Activated CD8-positive, alpha-beta T cell treated with anti-CD3 and anti-CD28 coated beads, Interleukin-2, amount 10 ng/mL, durations not matched to agents 7 days and 5 days (primary cell): ENCODE measurements around the gene NTPCR. TPM values are rescaled to one million over a fixed set of nuclear protein-coding genes. Genes with fewer than 3 reads are reported as not detected.

Experiments
- ATAC-seq: fragments of 150-1000 bp; cut with Tn5 transposase; one replicate; pipeline ENCODE4 v1.10.0; 2021; ENCODE audit warnings: moderate library complexity
- CTCF ChIA-PET: fragments of 350-600 bp; sonication (Branson Sonifier 250); formaldehyde crosslinking; loops from one replicate; lab custom pipeline; 2021; ENCODE audit warnings: antibody characterized with exemption; lab: Charles Lee
- POLR2A ChIA-PET: fragments of 350-600 bp; sonication (Branson Sonifier 250); formaldehyde crosslinking; loops from one replicate; lab custom pipeline; 2021; ENCODE audit warnings: antibody characterized with exemption; lab: Charles Lee
- DNase-seq: peaks from one replicate; pipeline ENCODE4 v3.0.0-alpha.2; 2020
- H3K27ac Mint-ChIP-seq: one replicate; pipeline ENCODE4 v1.8.0; 2021; ENCODE audit warnings: mild to moderate bottlenecking, mixed read lengths
- H3K27me3 Mint-ChIP-seq: one replicate; pipeline ENCODE4 v1.8.0; 2021; ENCODE audit warnings: low read depth, mixed read lengths
- H3K36me3 Mint-ChIP-seq: one replicate; pipeline ENCODE4 v1.8.0; 2021; ENCODE audit warnings: low read depth, mixed read lengths
- H3K4me1 Mint-ChIP-seq: one replicate; pipeline ENCODE4 v1.8.0; 2021; ENCODE audit warnings: low read depth, mixed read lengths
- H3K4me3 Mint-ChIP-seq: one replicate; pipeline ENCODE4 v1.8.0; 2021; ENCODE audit warnings: mild to moderate bottlenecking, mixed read lengths
- H3K9me3 Mint-ChIP-seq: one replicate; pipeline ENCODE4 v1.8.0; 2022; ENCODE audit warnings: mixed read lengths; ENCODE audit not compliant: insufficient read depth
- total RNA-seq, 2 experiments: library from RNA; stranded (reverse); gene quantifications; one replicate each; pipeline ENCODE4 v1.2.3, GENCODE V29; 2021

The NTPCR gene
- total RNA-seq, 2 experiments from 2014 or later = 21.0 to 23.5 TPM

DNA sequence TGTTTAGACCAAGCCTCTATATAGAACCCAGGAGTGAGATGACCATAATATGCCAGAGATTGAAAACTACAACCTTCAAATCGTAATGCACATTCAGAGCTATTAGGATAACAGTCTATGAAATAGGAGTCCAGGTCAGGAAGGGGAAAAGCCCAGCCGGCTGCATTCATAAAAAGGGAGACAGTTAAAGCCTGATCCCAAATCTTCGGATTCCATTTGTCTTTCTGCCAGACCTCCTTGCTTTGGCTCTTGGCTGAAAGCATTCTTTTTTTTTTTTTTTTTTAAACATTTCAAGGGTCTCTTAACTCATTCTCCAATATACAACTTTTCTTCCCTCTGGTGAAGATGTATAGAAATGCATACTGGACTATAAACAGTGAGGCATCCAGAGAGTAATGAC, 81.1 kb downstream of the NTPCR start:
- Mint-ChIP-seq H3K4me3 (no peak overlapping the region), H3K27me3 (no peaks in the 10 kb centered on the region), H3K36me3 (no peaks in the 10 kb centered on the region), H3K4me1 (no peaks in the 10 kb centered on the region), H3K9me3 (peaks cover 6% of the 10 kb centered on the region), H3K27ac (no peak overlapping the region)
- ATAC-seq = no peak
- DNase-seq = no peak
- CTCF ChIA-PET = no interaction called here
- POLR2A ChIA-PET = no interaction called here

- H3K4me1 Mint-ChIP-seq = no peaks in the 10 kb centered on the region
- POLR2A ChIA-PET = no interaction called here
Observed at GRCh38 chr1:233032916-233033315, 82.5 kb downstream of the NTPCR start.

DNA sequence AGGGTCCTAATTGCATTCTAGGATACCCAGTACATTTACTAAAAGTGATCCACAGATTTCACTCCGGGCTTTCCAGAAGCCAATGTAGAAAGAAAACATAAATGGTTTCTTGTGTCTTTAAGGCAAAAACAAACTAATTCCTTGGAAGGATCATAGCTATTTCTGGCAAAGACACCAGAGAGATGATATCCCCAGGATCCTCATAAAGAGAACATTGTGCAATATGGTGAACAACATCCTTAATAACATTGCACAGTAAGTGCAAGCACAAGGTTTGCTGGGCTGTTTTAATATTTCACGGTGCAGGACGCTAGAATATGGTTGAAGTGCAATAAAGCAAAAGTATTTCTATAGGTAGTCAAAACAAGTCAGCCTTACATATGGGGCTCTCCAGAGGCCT, 83.0 kb downstream of the NTPCR start:
- DNase-seq = no peak
- H3K9me3 Mint-ChIP-seq = peaks cover 6% of the 10 kb centered on the region
- no peak for ATAC-seq
- ChIA-PET POLR2A (no interaction called here), CTCF (no interaction called here)
- H3K4me1 Mint-ChIP-seq = no peaks in the 10 kb centered on the region
- H3K4me3 Mint-ChIP-seq = no peak overlapping the region
- H3K27me3 Mint-ChIP-seq = no peaks in the 10 kb centered on the region
- H3K27ac Mint-ChIP-seq = no peak overlapping the region
- H3K36me3 Mint-ChIP-seq = no peaks in the 10 kb centered on the region

More at GRCh38 chr1:233032916-233033315, 82.5 kb downstream of the NTPCR start:
- Mint-ChIP-seq H3K27ac (no peak overlapping the region), H3K9me3 (peaks cover 6% of the 10 kb centered on the region), H3K27me3 (no peaks in the 10 kb centered on the region), H3K4me3 (no peak overlapping the region), H3K36me3 (no peaks in the 10 kb centered on the region)
- no peak for DNase-seq
- CTCF ChIA-PET = no interaction called here
- no peak for ATAC-seq

Other genes starting within 250 kb of the NTPCR start
- gene MAP10, start 145.2 kb upstream of the NTPCR start, total RNA-seq = 1 to 10 TPM; 3.1 TPM